ENCODE measurements around the gene NR2F2.
A peak's percentile ranks its signal among the peaks of the same experiment; 100 is the strongest.

NR2F2 gene

DNA sequence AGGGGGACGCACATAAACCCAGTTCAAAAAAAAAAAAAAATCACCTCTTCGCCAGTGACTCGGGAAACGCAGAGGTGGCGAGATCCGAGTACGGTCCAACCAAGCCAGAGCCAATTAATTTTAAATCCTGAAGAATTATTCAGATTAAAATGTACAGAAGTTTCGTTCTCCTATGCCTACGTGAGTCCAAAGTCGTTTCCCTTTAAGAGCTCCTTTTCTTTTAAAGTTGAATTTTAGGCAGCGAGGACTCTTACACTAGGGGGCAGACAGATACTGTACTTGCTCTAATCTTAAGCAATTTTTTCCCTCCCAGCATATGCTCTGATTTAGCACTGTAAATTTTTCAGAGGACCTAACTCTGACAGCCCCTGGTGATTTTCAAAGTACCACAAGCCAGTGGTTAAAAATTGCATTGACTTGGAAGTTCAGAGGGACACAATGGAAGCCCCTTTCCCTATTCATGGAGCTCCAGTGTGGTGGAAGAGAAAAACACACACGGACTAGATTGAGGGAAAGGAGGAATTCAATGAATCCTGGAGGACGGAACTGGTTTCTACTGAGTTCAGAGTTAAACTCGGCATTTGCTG is 3.3 kb upstream of the NR2F2 start:
- peak; percentile 55 for DNase-seq (ENCODE audit: low read depth)
- peak overlapping the region; percentile 41 for H3K4me3 ChIP-seq (ENCODE audit: low read depth, low read length)
- TF ChIP-seq, protein P1, sequence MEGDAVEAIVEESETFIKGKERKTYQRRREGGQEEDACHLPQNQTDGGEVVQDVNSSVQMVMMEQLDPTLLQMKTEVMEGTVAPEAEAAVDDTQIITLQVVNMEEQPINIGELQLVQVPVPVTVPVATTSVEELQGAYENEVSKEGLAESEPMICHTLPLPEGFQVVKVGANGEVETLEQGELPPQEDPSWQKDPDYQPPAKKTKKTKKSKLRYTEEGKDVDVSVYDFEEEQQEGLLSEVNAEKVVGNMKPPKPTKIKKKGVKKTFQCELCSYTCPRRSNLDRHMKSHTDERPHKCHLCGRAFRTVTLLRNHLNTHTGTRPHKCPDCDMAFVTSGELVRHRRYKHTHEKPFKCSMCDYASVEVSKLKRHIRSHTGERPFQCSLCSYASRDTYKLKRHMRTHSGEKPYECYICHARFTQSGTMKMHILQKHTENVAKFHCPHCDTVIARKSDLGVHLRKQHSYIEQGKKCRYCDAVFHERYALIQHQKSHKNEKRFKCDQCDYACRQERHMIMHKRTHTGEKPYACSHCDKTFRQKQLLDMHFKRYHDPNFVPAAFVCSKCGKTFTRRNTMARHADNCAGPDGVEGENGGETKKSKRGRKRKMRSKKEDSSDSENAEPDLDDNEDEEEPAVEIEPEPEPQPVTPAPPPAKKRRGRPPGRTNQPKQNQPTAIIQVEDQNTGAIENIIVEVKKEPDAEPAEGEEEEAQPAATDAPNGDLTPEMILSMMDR (IDR thresholded peaks at IDR 0.05; ENCODE audit: insufficient read depth, low read depth, low read length, missing control alignments) = peak; percentile 44

DNA sequence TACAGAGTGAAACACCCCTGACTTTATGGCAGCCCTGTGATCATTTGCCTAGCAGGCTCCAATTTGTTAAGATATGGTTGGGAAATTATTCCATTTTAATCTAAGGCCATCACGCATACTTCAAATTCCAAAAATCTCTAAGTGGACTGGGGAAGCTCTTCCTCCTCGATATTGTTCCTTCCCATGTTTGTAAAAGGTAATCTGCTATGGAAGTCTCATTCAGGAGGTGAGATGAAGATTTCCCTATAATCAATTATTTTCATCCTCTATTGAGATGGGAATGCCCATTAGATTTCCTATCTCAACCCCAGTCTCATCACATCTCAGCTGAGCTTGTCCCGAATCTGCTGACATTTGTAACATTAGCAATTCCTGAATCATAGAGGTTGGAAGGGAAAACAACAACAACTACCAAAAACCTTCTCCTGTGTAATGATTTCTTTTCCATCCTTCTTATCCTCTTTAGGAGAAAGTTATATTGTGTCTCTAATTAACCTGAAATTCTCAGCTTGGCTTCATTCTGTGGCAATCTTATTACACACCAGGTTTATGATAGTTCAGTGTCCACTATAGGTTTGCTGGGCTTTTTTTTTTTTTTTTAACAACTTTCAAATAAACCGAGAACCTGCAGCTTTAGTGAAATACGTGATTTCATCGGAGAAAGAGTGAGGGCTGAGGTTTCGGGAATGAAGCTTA is 2.2 kb upstream of the NR2F2 start:
- H3K4me3 ChIP-seq (ENCODE audit: low read depth, low read length) = no peak overlapping the region
- DNase-seq (ENCODE audit: low read depth) = no peak

DNA sequence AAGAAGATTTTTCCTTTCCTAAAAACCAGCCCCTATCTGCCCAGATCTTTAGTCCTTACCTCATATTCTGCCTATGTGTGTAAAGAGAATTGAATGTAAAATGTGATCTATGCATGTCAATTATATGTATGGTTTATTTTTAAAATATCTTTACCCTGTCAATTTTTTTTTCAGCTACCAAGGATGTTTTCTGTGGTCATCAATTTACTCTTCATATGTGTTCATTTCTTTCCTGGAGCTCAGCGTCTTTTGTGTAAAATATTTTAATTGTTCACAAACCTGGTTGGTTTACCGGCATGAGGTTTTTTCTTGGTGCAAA is 1.7 kb upstream of the NR2F2 start:
- DNase-seq (ENCODE audit: low read depth) = no peak
- TF ChIP-seq, protein P1 (IDR thresholded peaks at IDR 0.05; ENCODE audit: insufficient read depth, low read depth, low read length, missing control alignments) = no peak
- no peak overlapping the region for H3K4me3 ChIP-seq (ENCODE audit: low read depth, low read length)

More for the DNA sequence above, 2.2 kb upstream of the NR2F2 start:
- TF ChIP-seq, protein P1 (IDR thresholded peaks at IDR 0.05; ENCODE audit: insufficient read depth, low read depth, low read length, missing control alignments) = no peak

DNA sequence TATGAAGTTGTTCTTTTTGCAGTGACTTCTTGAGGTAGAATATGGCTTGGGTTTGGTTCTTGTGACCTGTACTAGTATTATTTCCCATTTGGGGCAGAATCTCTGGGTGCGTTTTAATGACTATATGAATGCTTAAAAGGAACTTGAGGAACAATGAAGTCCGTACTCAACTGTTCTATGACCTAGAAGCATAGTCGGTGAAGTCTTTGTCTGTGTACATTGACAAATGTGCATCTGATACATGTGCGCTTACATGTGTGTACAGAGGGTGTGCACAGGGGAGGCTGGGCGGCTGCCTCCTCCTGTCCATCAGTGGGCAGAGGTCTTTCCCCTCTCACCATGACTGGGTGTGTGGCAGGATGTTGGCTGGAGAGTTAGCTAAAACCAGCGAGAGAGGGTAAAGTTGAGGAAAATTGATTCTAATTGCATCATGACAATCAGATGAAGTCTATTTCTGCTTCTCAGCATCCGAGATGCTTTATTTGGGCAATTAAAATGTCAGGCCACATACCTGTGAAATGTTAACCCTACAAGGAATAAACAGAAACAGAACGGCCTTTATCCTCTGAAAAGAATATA is 1.0 kb upstream of the NR2F2 start:
- H3K4me3 ChIP-seq (ENCODE audit: low read depth, low read length) = no peak overlapping the region
- TF ChIP-seq, protein P1 (IDR thresholded peaks at IDR 0.05; ENCODE audit: insufficient read depth, low read depth, low read length, missing control alignments) = no peak
- DNase-seq (ENCODE audit: low read depth) = no peak

DNA sequence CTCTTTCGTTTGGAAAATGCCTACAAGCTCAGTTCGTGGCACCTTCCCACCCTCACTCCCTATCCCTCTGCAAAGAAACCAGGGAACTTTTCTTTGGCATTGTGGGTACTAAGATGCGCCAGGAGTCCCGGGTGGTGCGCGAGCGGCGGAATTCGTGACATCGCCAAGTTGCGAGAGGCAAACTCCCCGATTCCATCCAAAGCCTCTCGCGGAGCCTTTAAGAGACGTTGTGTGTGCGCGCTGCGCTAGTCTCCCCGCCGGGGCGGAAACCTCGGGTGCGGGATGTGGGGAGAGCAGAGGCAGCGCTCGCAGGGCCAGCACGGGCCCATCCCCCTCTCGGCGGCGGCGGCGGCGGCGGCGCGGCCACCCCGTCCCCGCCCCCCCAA is 443 bp upstream of the NR2F2 start:
- no peak for DNase-seq (ENCODE audit: low read depth)
- H3K4me3 ChIP-seq (ENCODE audit: low read depth, low read length) = peak overlapping the region; percentile 32
- TF ChIP-seq, protein P1 (IDR thresholded peaks at IDR 0.05; ENCODE audit: insufficient read depth, low read depth, low read length, missing control alignments) = no peak

DNA sequence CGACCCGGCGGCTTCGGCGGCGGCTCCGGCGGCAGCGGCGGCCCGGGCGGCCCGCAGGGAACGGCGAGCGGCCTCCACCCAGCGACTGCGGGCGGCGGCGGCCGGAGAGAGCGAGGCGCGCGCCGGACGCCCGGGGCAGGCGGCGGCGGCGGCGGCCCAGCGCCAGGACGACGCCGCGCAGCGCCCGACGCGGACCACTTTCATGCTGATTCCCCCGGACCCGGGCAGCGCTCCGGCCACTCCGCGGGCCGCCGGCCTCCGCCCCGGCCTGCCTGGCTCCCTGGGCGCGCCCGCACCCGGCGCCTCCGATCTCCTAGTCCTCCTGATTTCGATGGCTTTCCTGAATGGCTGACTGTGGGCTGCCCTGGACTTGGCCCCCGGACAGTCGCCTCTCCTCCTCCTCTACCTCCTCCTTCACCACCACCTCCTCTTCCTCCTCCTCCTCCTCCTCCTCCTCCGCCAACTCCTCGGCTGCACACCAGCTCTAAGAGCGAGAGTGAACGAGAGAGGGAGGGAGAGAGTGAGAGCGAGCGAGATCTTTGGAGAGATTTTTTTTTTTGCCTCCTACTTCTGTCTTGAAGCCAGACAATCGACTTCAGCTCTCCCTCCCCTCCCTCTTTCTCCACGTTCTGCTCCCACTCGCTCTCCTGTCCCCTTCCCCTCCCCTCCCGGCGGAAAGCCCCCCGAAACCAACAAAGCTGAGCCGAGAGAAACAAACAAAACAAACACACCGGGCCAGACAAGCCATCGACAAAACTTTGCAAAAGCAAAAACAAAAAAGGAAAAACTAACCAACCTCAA is 844 bp downstream of the NR2F2 start:
- TF ChIP-seq, protein P1 (IDR thresholded peaks at IDR 0.05; ENCODE audit: insufficient read depth, low read depth, low read length, missing control alignments) = no peak
- H3K4me3 ChIP-seq (ENCODE audit: low read depth, low read length) = peak overlapping the region; percentile 27

More for the DNA sequence above, 844 bp downstream of the NR2F2 start:
- no peak for DNase-seq (ENCODE audit: low read depth)

Data from GM12865 (cell line).